Stimulated activated CD4-positive, alpha-beta T cell treated with anti-CD3 and anti-CD28 coated beads, TNF-alpha, amount 100 ng/mL, for 48 hours (primary cell): Measurements from ENCODE around the gene RILPL1.

ENCODE experiments used
- DNase-seq, 3 donors: peaks; one replicate each; pipeline ENCODE4 v3.0.0-alpha.2; 2020; ENCODE audit warnings: low read depth in 3 of 3

The RILPL1 gene

GRCh38 chr12:123428591-123428990, 104.9 kb downstream of the RILPL1 start:
- DNase-seq: no peak

- DNase-seq: no peak
Measured at GRCh38 chr12:123427036-123427769, 106.3 kb downstream of the RILPL1 start.

DNA sequence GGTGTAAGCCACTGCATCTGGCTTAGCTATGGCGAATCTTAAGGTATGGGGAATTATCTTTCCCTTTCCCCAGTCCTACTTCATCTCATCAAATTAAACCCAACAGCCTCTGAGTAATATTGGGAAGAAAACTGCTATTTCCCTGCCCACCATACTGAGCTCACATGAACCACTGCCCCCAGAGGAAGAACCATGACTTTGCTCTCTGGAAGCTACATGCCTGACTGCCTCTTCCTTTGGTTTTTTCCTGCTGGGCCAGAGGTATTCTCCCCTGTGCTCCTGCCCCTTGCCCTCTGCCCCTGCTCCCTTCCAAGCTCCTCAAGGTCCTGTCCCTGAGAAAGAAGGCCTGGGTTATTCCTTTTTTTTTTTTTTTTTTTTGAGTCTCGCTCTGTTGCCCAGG, 112.2 kb downstream of the RILPL1 start:
- no peak for DNase-seq
